Mucosa of stomach (tissue), 1 donor: Measurements from ENCODE around the gene EIF1B.

Experiments used
- H3K27me3 ChIP-seq: one replicate; pipeline ENCODE4 v1.7.0; 2013; ENCODE audit warnings: mild to moderate bottlenecking, low read length; ENCODE audit not compliant: control insufficient read depth, insufficient read depth
- H3K36me3 ChIP-seq: one replicate; pipeline ENCODE4 v1.7.0; 2013; ENCODE audit warnings: low read length; ENCODE audit not compliant: control insufficient read depth, insufficient read depth
- H3K4me1 ChIP-seq: one replicate; pipeline ENCODE4 v1.7.0; 2013; ENCODE audit warnings: mild to moderate bottlenecking, low read length; ENCODE audit not compliant: control insufficient read depth, insufficient read depth
- H3K4me3 ChIP-seq: one replicate; pipeline ENCODE4 v1.7.0; 2013; ENCODE audit warnings: low read length
- H3K9ac ChIP-seq: one replicate; pipeline ENCODE4 v1.7.0; 2013; ENCODE audit warnings: mild to moderate bottlenecking, low read length, moderate library complexity
- H3K9me3 ChIP-seq: one replicate; pipeline ENCODE4 v1.7.0; 2013; ENCODE audit warnings: mild to moderate bottlenecking, low read length, moderate library complexity; ENCODE audit not compliant: control insufficient read depth
- donor health status: Pancreatic carcinoma.

The EIF1B gene

GRCh38 chr3:40333852-40334251, 24.3 kb downstream of the EIF1B start:
- Histone ChIP-seq H3K9me3 (no peaks in the 10 kb centered on the region), H3K36me3 (no peaks in the 10 kb centered on the region), H3K4me1 (no peaks in the 10 kb centered on the region), H3K9ac (no peak overlapping the region), H3K27me3 (no peaks in the 10 kb centered on the region), H3K4me3 (no peak overlapping the region)

DNA sequence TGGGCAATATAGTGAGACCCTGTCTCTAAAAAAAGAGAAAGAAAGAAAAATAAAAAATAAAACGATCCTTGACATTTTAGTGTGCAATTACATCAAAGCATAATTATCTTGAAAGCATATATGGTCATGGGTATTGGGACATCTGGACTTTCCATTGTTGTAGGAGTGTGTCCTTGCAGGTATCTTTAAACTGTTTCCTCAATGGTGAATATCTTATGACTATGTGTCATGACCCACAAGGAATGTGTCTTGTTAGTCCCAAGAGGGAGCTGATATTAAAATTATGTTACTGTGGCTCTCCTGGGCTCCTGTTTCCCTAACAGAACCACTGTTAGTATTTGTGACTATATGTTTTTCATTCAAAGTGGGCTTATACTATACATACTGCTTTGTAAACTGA, 26.6 kb downstream of the EIF1B start:
- Histone ChIP-seq H3K4me1 (no peaks in the 10 kb centered on the region), H3K27me3 (no peaks in the 10 kb centered on the region), H3K9me3 (no peaks in the 10 kb centered on the region), H3K4me3 (no peak overlapping the region), H3K9ac (no peak overlapping the region), H3K36me3 (no peaks in the 10 kb centered on the region)

- no peaks in the 10 kb centered on the region for H3K27me3 ChIP-seq
- H3K36me3 ChIP-seq: no peaks in the 10 kb centered on the region
- no peak overlapping the region for H3K4me3 ChIP-seq
- no peaks in the 10 kb centered on the region for H3K9me3 ChIP-seq
- H3K9ac ChIP-seq: no peak overlapping the region
- H3K4me1 ChIP-seq: no peaks in the 10 kb centered on the region
Measured at GRCh38 chr3:40336511-40337135, 27.1 kb downstream of the EIF1B start.

- H3K9ac ChIP-seq: no peak overlapping the region
- H3K4me1 ChIP-seq: no peaks in the 10 kb centered on the region
- H3K4me3 ChIP-seq: no peak overlapping the region
- no peaks in the 10 kb centered on the region for H3K36me3 ChIP-seq
- H3K27me3 ChIP-seq: no peaks in the 10 kb centered on the region
- no peaks in the 10 kb centered on the region for H3K9me3 ChIP-seq
Measured at GRCh38 chr3:40337136-40338108, 27.9 kb downstream of the EIF1B start.

DNA sequence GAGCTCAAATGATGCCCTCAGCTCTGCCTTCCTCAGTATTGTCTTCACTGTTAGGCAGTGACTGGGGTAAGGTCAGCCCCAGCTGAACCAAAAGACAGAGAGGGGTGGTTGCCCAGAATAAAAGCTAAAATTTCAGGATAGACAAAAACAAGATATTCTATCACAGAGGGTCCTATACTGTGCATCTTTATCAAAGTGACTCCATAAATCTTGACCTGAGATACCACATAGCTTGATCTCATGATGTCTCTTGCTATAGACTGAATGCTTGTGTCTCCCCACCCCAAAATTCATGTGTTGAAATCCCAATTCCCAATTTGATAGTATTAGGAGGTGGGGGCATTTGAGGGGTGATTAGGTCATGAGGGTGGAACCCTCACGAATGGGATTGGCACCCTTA, 30.4 kb downstream of the EIF1B start:
- no peak overlapping the region for H3K4me3 ChIP-seq
- H3K9ac ChIP-seq: no peak overlapping the region
- H3K9me3 ChIP-seq: no peaks in the 10 kb centered on the region
- no peaks in the 10 kb centered on the region for H3K36me3 ChIP-seq
- H3K27me3 ChIP-seq: no peaks in the 10 kb centered on the region
- H3K4me1 ChIP-seq: no peaks in the 10 kb centered on the region

DNA sequence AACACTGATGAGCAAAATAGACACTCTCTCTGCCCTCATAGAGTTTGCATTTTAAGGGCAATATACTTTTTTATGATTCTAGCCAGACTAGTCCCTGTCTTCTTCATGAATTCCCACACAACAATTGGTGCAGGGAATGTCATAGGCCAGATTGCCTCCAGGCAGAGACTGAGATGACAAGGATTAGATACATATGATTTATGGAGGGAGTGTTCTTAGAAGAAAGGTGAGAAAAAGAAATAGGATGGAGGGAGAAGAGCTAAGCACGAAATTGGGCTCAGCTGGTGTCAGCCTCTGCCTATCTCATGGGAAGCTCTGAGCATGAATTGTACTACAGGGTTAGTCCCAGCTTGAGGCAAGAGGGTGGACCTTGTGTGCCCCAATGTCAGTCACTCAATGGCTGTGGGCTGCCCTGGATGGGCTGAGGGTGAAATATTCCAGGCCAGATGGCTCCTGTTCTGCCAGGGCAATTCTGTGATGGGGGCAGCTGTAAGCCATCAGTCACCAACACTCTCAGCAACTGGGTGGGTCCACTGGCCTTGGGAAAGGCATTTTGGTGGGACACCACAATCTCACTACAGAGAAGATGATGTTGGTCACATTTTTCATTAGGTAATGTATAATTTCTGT, 31.1 kb downstream of the EIF1B start:
- Histone ChIP-seq H3K9me3 (no peaks in the 10 kb centered on the region), H3K4me1 (no peaks in the 10 kb centered on the region), H3K36me3 (no peaks in the 10 kb centered on the region), H3K9ac (no peak overlapping the region), H3K4me3 (no peak overlapping the region), H3K27me3 (no peaks in the 10 kb centered on the region)

- Histone ChIP-seq H3K4me3 (no peak overlapping the region), H3K4me1 (no peaks in the 10 kb centered on the region), H3K9ac (no peak overlapping the region), H3K9me3 (no peaks in the 10 kb centered on the region), H3K36me3 (no peaks in the 10 kb centered on the region), H3K27me3 (no peaks in the 10 kb centered on the region)
Measured at GRCh38 chr3:40341671-40342070, 32.2 kb downstream of the EIF1B start.

- no peaks in the 10 kb centered on the region for H3K9me3 ChIP-seq
- no peaks in the 10 kb centered on the region for H3K4me1 ChIP-seq
Measured at GRCh38 chr3:40350529-40350928, 41.0 kb downstream of the EIF1B start.

GRCh38 chr3:40355410-40355809, 45.9 kb downstream of the EIF1B start:
- no peak overlapping the region for H3K9ac ChIP-seq
- H3K4me1 ChIP-seq: no peaks in the 10 kb centered on the region
- H3K27me3 ChIP-seq: no peaks in the 10 kb centered on the region
- H3K4me3 ChIP-seq: no peak overlapping the region
- no peaks in the 10 kb centered on the region for H3K9me3 ChIP-seq
- H3K36me3 ChIP-seq: no peaks in the 10 kb centered on the region

More at GRCh38 chr3:40350529-40350928, 41.0 kb downstream of the EIF1B start:
- Histone ChIP-seq H3K4me3 (no peak overlapping the region), H3K27me3 (no peaks in the 10 kb centered on the region), H3K9ac (no peak overlapping the region), H3K36me3 (no peaks in the 10 kb centered on the region)

DNA sequence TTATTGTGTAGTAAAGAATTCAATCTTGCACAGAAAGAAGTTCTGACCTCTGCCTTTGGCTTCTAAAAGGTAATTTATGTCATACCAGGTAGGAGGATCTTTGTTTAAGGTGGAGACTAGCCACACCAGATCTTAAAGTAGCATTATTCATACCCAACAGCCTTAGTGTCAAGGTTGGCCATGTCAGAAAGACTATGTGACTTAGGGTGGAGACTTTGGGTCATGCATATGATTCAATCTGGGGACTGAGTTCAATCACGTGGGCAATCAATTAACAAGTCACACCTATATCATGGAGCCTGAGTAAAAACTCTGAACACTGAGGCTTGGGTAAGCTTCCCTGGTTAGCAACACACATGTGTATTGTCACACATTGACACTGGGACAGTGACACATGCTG, 48.9 kb downstream of the EIF1B start:
- Histone ChIP-seq H3K27me3 (no peaks in the 10 kb centered on the region), H3K4me1 (no peaks in the 10 kb centered on the region), H3K36me3 (no peaks in the 10 kb centered on the region), H3K9ac (no peak overlapping the region), H3K4me3 (no peak overlapping the region), H3K9me3 (no peaks in the 10 kb centered on the region)
